GM18508 (cell line): ENCODE results near the gene KCNIP3.

ENCODE experiments used
- ATAC-seq: cut with Tn5 transposase; IDR thresholded peaks from one replicate; pipeline ENCODE4 v1.9.1; 2021; ENCODE audit warnings: moderate number of reproducible peaks; ENCODE audit not compliant: insufficient read depth, unreplicated experiment

Gene KCNIP3

DNA sequence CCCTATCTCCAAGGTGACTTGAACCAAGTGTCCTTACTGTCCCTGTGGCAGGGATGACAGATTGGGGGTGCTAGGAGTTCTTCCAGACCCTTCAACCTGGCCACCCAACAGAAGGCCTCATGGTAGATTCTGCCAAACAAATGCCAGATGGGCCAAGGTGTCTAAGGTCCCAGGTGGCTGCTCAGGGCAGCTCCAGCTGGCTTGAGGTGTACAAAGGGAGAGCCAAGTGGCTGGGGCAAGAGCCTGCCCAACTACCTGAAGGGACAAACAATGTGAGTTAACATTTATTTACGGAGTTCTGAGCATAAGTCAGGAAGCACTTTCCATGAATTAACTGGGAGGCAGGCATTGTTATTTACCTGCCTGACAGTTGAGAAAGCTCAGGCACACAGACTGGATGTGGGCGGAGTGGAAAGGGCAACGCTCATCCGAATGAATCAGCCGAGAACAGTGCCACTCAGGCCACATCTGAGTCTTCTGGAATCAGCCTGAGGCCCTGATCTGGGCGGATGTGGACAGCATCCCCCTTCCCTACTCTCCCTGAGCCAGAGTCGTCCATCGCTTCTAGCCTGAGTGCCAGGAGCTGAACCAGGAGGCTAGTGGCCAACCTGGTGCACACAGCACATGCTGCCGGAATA, 4.4 kb upstream of the KCNIP3 start:
- no peak for ATAC-seq

DNA sequence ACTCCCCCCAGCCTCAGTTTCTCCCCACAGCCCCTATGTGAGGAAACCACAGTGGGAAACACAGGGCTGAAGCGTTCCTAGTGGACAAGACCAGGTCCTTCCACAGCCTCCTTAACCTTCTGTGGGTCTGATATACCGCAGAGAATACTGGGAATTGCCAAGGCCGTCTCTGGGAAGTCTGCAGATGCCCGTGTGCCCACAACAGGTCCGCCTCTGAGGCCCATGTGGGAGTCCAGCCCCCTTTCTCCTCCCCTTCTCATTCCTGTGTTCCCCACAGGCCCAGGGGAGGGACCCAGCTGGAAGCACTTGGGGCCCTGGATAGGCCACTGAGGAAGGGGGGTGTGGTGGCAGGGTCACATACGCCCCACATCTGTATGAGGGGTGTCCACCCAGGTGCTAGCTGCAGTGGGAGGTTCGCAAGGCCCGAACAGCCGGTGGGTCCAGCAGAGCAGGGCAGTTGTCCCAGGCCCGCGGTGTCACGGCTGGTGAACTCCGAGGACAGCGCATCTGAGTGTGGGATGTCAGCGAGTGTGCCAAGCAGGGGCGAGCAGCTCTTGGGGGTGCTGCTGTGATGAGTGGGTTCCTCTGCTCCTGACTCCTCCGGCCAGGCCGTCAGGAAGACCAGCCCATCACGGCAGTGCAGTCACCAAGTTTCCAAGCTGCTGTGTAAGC, 2.4 kb upstream of the KCNIP3 start:
- no peak for ATAC-seq

DNA sequence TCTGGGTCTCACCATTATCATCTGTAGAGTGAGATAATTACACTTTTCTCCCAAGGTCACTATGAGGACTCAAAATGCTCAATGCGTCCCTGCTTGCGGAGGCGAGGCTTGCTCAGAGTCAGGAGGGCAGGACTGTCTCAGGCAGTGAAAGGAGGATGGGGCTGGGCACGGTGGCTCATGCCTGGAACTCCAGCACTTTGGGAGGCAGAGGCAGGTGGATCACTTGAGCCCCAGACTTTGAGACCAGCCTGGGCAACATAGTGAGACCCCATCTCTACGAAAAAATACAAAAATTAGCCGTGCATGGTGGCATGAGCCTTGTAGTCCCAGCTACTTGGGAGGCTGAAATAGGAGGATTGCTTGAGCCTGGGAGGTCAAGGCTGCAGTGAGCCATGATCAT, 1.8 kb upstream of the KCNIP3 start:
- no peak for ATAC-seq

DNA sequence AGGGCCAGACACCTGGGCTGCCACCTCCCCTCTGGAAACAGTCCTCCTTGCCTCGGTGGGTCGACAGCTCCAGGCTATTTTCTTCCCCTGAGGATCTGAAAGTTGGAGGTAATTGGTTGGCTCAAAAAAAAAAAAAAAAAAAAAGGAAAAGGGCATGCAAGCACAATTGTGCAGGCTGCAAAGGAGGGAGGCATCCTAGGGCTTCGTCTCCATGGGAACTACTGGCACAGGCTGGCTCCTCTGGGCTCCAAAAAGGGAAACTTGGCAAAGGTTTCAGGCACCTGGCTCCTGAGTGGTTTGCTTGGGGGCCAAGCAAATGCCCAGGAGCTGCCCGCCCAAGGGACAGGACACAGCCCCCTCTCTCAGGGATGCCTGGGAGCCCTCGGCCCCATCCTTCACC, 1.1 kb upstream of the KCNIP3 start:
- ATAC-seq, result no peak

- ATAC-seq, result no peak
Observed at GRCh38 chr2:95297639-95298395, 670 bp downstream of the KCNIP3 start.

DNA sequence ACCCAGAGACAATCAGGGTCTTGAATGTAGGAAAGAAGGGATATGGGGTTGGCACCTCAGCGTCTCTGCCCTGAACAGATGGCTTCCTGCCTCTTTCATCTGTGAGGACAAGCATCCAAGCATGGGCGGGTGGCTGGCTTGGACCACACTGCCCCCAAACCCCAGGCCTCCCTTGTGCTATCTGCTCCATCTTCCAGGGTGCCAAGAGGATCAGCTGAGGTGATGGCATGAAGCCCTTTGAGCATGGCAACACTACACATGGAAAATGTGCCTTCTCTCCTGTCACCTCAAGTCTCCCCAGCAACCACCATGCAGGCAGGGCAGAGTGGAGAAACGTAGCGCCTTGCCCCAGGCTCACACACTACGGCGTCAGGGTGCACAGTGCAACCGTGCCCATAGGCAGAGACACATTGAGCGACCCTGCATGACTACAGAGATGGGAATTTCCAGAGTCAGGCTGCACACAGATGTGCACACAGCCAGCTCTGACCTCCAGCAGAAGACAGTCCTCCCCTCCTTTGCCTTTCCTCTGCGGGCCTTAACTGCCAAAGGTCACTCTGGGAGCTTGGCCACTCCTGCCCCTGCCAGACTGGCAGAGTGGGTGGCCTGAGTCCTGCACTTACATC, 1.5 kb downstream of the KCNIP3 start:
- ATAC-seq, result no peak

DNA sequence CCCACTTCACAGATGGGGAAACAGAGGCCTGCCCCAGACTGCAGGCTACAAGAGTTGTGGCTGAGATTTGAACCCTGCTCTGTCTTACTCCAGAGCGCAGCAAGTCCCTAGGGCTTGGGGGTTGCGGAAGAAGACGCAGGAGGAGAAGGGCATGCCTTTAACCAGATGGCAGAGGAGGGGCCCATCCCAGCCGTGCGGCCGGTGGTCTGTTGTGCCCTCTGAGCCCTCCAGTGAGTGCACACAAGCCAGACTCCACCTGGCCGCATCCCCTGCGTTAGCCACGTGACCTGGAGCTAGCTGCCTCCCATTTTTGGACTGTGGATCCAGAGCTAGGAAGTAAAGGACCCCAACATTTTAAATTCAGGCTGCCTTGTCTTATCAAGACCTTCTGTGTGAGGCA, 2.8 kb downstream of the KCNIP3 start:
- ATAC-seq, result no peak

- no peak for ATAC-seq
Observed at GRCh38 chr2:95300450-95300849, 3.3 kb downstream of the KCNIP3 start.

- ATAC-seq, result no peak
Observed at GRCh38 chr2:95301186-95301585, 4.0 kb downstream of the KCNIP3 start.

DNA sequence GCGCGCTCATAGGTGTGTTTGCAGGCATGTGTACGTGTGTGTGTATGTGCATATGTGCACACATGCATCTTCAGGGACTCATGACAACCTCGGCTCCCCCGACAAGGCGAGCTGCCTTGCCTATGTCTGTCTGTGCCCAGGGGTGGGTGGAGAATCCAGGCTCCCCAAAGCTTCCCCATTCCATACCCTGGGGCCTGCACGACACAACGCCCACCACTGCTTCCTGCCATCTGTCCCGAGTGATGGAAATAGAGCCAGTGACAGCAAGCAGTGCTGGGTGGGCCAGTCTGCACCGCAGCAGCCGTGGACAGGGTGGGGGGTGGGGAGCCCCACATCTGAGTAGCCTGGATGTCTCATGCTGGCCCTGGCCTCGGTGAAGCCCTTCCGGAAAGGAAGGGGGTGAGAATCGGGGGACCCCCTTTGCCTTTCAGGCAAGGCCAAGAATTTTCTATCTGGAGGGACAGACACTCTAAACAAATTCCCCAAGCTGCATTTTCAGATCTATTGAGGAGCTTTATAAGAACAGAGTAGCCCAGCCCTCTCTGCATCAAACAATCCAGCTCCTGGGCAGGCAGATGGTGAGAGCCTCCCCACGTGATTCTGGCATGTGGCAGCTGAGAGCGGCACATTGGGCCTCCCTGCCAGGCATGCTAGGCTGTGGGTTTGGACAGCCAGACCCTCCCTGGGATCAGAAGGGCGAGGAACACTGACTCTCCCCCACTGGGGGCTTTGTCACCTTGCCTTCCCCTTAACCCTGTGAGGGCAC, 4.9 kb downstream of the KCNIP3 start:
- no peak for ATAC-seq

DNA sequence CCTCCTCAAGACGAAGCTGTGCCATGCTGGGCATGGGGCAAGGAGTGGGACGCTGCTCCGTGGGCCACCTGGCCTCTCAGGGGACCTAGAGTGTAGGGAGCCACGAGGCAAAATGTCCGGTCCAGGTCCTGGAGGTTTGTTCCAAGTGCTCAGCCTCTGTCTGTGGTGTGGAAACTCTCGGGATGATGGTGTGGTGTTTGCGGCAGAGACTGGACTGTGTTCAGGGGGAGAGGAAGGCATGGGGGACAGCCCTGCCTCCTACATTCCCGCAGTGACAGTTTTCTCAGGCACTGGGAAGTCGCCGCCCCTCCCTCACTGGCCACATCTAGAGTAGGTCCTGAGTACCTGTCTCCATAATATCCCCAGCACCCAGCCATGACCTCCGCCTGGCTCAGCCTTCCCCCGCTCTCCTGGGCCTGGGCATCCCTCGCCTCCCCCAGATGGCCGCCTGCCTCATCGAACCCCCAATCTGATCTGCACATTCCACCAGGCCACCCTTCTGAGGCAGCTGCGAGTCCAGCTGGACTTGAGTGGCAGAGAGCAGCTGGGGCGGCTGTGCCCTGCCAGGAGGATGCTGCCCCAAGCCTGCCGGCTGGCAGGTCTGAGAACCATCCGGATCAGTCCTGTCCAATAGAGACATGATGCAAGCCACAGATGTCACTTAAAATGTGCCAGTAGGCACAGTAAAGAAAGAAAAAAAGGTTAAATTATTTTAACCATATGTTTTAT, 6.2 kb downstream of the KCNIP3 start:
- no peak for ATAC-seq

DNA sequence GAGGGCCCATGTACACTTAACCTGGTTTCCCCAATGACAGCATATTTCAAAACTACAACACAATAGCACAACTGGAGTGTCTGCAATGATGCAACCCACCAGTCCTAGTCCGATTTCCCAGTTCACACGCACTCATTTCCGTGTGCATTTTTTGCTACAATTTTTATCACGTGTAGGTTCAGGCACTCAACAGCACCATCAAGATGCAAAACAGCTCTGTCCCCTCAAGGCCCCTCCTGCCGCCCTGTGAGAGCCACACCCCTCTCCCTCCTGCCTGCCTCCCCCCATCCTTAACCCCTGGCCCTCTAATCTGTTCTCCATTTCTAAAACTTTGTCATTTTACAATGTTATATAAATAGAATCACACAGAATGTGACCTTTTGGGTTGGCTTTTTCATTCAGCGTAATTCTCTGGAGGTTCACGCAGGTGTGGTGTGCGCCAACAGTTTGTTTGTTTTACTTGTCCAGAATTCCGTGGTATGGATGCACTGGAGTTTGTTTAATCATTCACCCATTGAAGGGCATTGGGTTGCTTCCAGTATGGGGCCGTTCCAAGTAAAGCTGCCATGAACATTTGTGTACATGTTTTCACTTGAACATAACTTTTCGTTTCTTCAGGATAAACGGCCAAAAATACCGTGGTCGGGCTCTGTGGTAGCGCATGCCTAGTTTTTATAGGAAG, 8.4 kb downstream of the KCNIP3 start:
- ATAC-seq, result no peak

GRCh38 chr2:95306336-95306895, 9.3 kb downstream of the KCNIP3 start:
- no peak for ATAC-seq

DNA sequence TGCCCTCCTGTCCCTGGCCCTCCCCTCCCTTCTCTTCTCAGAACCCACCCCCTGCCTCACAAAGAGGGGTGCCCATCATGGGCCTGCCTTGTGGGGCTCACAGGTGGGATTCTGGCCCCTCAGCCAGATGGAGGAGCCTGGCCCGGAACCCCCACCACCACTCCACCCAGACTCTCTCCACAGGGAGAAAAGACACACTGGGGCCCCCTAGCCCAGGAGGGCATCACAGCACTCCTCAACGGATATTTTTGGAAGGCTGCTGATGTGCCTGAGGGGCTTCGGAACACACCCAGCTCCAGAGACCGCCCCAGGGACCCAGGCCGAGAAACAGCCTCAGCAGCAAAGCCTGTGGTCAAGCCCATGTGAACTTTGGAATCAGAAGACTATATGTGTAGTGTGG, 9.9 kb downstream of the KCNIP3 start:
- ATAC-seq, result no peak

DNA sequence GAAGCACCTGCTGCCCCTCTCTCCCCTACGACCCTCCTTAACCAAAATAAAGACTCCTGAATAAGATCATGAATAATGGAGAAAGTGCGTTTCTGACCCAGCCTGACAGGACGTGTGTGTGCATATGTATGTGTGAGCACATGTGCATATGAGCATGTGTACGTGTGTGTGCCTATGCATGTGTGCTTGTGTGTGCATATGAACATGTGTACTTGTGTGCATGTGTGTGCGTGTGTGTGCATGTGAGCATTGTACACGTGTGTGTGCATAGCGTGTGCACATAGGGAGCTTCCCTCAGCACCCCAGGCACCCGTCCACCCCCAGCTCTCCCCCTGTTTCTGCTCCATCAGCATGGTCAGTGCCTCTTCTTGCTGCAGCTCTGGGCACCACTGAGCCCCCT, 10.7 kb downstream of the KCNIP3 start:
- no peak for ATAC-seq

GRCh38 chr2:95308426-95308990, 11.4 kb downstream of the KCNIP3 start:
- no peak for ATAC-seq

- no peak for ATAC-seq
Observed at GRCh38 chr2:95309599-95309998, 12.5 kb downstream of the KCNIP3 start.

- ATAC-seq, result no peak
Observed at GRCh38 chr2:95310216-95310615, 13.1 kb downstream of the KCNIP3 start.

- ATAC-seq, result no peak
Observed at GRCh38 chr2:95310651-95311050, 13.5 kb downstream of the KCNIP3 start.
